Measurements from ENCODE around the gene ADORA3. TPM values are rescaled to one million over a fixed set of nuclear protein-coding genes. Genes with fewer than 3 reads are reported as not detected.

The ADORA3 gene
- total RNA-seq, 1 donor: not detected

GRCh38 chr1:111452581-111452980 is 50.9 kb downstream of the ADORA3 start:
- H3K4me3 ChIP-seq (ENCODE audit: low read depth, low read length): no peak overlapping the region
- no peak for TF ChIP-seq CTCF (IDR thresholded peaks at IDR 0.05; ENCODE audit: insufficient read depth, low read depth, low read length)
- no peak for DNase-seq (ENCODE audit: low read depth)

- peak overlapping the region; percentile 100 for H3K4me3 ChIP-seq (ENCODE audit: low read depth, low read length)
- no peak for TF ChIP-seq CTCF (IDR thresholded peaks at IDR 0.05; ENCODE audit: insufficient read depth, low read depth, low read length)
- DNase-seq (ENCODE audit: low read depth): no peak
These were observed 53.2 kb downstream of the ADORA3 start for GRCh38 chr1:111450185-111450584.

GRCh38 chr1:111449703-111450017 is 53.8 kb downstream of the ADORA3 start:
- no peak for DNase-seq (ENCODE audit: low read depth)
- peak overlapping the region; percentile 100 for H3K4me3 ChIP-seq (ENCODE audit: low read depth, low read length)
- TF ChIP-seq CTCF (IDR thresholded peaks at IDR 0.05; ENCODE audit: insufficient read depth, low read depth, low read length): no peak

Small RNA genes within 50 kb of the gene (small RNA-seq; reads per million reads assigned to genes)
- not detected for gene RNU6-792P

Other genes starting within 250 kb of the ADORA3 start
- not detected in 2 replicates for gene CHIA, start 212.8 kb downstream of the ADORA3 start, total RNA-seq
- 0.64 and 0.86 TPM in 2 replicates for gene OVGP1, start 75.9 kb downstream of the ADORA3 start, total RNA-seq
- gene WDR77, start 54.4 kb downstream of the ADORA3 start, total RNA-seq: 40.9 and 59.2 TPM in 2 replicates
- gene ATP5PB, start 54.2 kb downstream of the ADORA3 start, total RNA-seq: 261 and 286 TPM in 2 replicates
- under 0.01 TPM in 2 replicates for gene C1orf162, start 29.6 kb downstream of the ADORA3 start, total RNA-seq
- gene TMIGD3, start within 50 bp of the ADORA3 start, total RNA-seq: under 0.01 and 0.43 TPM in 2 replicates
- gene RAP1A, start 116.2 kb upstream of the ADORA3 start, total RNA-seq: 13.5 and 25.5 TPM in 2 replicates
- gene INKA2, start 235.8 kb upstream of the ADORA3 start, total RNA-seq: 4.3 and 4.5 TPM in 2 replicates

Data from fibroblast of villous mesenchyme (primary cell).